NCI-H446 treated with DMSO at 0.1 percent for 48 hours (cell line): Measurements from ENCODE around the gene KCNH3.

ENCODE experiments used
- DNase-seq: peaks from one replicate; lab custom pipeline; 2025; lab: John Stamatoyannopoulos, UW

KCNH3 gene

DNA sequence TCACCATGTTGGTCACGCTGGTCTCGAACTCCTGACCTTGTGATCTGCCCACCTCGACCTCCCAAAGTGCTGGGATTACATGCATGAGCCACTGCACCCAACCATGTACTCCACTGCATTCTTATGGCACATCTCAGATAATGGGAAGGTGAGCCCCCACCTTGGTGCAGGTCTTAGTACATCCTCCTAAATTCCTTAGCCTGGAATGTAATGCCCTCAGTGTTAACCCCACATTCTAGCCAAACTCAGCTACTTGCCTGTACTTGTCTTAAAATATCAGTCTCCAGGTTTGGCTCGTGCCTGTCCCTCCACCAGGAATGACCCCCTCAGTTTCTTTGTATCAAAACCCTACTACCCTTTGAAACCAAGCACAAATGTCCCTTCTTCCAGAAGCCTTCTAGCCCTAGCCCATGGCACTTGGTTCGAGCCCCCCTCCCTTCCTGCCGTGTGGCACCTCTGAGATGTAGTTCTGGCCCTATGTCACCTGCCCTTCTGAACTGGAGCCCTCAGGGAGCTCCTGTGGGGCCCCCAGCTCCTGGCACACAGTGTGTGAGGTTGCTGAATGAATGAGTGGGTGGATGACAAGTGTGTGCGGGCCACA lies 8.4 kb downstream of the KCNH3 start:
- DNase-seq = no peak

DNA sequence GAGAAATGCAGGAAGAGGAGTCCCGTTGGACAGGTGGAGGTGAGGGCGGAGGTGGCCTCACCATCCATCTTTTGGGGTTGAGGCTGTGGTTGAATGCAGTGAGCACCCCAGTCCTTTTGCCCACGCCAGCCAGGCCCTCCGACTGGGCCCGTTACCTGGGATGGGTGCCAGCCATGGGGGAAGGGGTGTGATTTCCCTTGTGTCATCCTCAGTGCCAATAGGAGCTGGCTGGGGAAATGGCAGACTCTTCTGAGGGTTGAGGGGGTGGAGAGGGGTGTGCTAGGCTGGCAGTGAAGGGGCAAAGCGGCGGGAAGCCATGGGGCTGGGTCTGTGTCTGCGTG lies 9.6 kb downstream of the KCNH3 start:
- no peak for DNase-seq

DNA sequence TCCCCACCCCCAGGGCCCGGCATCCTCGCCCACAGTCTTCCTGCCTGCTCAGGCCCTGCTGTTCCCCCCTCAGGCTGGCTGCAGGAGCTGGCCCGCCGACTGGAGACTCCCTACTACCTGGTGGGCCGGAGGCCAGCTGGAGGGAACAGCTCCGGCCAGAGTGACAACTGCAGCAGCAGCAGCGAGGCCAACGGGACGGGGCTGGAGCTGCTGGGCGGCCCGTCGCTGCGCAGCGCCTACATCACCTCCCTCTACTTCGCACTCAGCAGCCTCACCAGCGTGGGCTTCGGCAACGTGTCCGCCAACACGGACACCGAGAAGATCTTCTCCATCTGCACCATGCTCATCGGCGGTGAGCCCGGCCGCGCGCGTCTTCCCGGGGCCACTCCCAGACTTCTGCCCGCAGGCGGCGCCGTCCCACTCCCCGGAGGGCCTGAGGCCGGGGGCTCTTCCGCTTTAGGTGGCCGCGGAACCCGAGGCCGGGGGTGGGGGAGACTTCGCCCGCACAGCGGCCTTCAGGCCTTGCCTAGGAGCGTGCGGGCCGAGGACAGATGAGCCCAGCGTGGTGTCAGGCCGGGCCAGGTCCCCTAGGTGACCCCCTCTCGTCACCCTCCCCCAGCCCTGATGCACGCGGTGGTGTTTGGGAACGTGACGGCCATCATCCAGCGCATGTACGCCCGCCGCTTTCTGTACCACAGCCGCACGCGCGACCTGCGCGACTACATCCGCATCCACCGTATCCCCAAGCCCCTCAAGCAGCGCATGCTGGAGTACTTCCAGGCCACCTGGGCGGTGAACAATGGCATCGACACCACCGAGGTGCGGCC lies 10.2 kb downstream of the KCNH3 start:
- DNase-seq = no peak

DNA sequence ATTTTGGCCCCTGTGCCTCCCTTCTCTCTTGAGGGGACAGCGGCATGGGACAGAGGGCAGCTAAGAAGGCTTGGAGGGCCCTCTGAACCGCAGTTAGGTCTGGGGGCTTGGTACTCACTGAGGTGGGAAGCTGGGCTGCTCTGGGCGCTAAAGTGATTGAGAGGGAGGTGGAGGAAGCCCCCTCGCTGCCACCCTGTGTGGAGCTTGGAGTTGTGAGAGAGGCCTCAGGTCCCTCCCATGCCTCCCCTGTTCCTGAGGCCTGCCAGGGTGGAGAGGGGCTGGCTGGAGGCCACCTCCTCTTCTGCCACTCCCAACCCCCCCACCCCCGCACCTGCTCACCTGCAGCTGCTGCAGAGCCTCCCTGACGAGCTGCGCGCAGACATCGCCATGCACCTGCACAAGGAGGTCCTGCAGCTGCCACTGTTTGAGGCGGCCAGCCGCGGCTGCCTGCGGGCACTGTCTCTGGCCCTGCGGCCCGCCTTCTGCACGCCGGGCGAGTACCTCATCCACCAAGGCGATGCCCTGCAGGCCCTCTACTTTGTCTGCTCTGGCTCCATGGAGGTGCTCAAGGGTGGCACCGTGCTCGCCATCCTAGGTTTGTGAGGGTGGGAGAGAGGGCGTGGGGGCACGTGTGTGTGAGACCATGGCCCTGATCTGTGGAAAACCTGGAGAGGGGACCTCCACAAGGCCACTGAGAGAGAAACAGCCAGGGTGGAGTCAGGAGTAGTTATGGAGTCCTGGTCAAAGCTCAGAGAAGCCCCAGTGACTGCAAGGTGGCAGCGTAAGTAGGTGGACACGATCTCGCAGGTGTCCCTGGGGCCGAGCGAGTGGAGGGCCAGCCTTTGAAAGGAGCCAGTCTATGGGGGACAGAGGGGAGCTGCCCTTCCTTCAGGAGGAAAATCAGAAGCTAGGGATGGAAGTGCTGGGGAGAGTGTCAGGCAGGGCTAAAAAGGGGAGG lies 11.2 kb downstream of the KCNH3 start:
- DNase-seq = no peak

DNA sequence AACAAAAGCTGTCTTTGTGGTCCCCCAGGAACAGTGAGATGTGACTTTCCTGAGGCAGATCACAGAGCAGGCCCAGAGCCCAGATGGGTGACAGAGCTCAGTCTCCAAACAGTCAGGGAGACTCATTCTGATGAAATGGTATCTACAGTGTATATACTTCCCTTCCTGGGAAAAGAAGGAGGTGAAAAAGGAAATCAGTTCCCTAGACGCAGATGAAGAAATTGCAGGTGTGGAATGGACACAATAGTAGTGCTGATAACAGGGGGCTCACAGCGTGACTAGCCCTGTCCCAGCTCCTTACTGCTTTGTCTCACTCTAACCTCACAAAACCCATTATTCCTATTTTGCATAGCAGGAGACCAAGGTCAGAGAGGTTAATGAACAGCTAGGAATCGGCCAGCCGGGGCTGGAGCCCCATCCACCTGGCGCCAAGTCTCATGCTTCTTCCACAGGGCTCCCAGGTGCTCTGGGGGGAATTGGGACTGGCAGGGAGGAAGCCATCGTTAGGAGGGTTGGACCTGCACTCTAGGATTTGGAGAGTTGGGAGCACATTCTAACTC lies 11.9 kb downstream of the KCNH3 start:
- DNase-seq = no peak

DNA sequence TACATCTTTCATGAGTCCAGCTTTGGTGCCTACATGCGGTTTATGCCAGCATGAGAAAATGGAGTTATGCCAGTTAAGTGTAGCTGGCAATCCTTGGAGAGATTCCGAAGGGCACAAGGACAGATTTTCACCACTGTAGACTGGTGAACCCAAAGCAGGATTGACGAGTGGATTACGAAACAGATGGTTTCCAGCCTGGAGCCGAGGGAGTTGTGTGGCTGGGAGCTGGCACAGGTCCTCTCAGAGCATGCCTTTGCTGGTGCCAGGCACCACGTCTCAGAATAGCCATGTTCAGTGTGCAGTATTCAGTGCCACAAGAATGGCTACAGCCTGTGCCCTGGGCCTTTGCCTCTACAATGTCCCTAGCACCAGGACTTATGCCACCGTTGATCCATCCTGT lies 13.2 kb downstream of the KCNH3 start:
- no peak for DNase-seq

DNA sequence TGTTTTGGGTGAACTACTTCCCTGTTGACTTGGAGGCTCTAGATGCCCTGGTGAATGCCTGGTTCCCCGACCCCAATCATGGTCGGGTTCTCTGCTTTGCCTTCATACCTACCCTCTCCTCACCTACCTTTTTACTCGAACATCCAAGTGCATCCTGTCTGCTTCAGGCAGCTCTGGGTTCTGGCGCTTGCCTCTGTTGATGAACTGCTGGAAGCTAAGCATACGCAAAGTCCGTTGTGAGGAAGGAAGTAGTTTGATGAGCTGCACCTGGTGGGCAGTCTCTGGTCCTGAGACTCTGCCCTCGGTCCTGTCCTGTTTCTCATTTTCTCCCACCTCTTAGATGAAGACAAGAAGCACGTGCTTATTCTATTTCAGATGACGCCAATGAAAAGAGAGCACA lies 13.6 kb downstream of the KCNH3 start:
- no peak for DNase-seq

DNA sequence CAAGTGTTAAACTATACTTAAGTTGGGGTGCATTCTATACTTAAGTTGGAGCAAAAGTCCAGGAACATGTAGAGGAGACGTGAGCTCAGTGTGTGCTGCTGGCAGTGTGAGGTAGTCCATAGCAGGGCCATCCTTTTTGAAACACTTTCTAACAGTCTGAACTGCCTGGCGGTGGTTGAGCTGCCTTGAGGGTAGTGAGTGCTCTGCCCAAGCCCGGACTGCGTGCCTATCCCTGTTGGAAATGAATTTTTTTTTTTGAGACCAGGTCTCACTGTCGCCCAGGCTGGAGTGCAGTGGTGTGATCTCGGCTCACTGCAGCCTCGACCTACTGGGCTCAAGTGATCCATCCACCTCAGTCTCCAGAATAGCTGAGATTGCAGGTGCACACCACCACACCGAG lies 14.1 kb downstream of the KCNH3 start:
- DNase-seq = no peak

DNA sequence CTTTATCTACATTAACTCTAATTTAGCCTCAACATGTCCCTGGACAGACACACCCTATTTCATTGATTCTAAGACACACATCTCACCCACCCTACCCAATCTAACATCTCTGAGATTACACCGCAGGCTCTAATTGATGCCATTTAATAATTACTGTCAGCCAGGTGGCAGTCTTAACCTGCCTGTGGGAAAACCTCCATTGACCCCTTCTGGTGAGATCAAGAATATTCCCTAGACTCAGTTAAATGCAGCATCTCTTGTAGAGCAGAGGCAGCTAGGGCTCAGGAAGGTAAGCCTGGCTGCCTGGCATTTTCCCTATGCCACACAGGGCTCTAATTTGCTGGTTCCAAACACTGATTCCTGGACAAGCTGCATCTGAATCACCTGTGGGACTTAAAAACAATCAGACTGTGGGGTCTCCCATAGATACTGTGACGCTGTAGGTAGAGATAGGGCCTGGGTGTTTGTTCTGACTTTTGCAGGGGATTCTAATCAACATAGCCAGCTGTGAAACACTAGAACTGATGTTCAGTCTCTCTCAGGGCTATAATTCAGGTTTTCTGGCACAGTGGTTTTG lies 14.8 kb downstream of the KCNH3 start:
- no peak for DNase-seq

DNA sequence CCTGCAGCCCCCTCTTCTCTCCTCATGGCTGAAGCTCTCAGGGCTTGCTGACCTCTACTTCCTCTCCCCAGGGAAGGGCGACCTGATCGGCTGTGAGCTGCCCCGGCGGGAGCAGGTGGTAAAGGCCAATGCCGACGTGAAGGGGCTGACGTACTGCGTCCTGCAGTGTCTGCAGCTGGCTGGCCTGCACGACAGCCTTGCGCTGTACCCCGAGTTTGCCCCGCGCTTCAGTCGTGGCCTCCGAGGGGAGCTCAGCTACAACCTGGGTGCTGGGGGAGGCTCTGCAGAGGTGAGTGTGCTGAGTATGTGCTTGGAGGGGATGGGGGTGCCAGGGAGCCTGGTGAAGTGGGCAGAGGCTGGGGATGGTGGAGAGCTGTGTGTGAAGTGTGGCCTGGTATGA lies 15.4 kb downstream of the KCNH3 start:
- no peak for DNase-seq

DNA sequence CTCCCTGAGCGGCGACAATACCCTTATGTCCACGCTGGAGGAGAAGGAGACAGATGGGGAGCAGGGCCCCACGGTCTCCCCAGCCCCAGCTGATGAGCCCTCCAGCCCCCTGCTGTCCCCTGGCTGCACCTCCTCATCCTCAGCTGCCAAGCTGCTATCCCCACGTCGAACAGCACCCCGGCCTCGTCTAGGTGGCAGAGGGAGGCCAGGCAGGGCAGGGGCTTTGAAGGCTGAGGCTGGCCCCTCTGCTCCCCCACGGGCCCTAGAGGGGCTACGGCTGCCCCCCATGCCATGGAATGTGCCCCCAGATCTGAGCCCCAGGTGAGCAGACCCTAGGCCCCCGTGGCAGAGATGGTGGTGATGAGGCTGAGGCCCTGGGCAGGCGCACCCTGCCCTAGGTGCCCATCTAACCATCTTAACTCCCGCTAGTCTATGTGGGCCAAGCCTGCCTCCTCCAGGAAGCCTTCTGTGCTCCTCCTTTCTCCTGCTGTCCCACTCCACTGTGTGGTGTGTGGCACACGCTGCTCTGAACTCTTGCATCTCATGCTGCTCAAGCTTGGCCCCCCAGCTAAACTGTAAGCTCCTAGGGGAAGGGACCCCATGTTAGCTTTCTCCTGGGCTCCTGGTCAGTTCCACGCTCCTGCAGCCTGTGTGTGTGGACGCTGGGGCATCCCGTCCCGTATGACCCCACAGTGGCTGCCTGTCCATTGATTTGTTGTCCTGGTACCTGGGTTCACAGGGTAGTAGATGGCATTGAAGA lies 17.0 kb downstream of the KCNH3 start:
- DNase-seq = no peak

DNA sequence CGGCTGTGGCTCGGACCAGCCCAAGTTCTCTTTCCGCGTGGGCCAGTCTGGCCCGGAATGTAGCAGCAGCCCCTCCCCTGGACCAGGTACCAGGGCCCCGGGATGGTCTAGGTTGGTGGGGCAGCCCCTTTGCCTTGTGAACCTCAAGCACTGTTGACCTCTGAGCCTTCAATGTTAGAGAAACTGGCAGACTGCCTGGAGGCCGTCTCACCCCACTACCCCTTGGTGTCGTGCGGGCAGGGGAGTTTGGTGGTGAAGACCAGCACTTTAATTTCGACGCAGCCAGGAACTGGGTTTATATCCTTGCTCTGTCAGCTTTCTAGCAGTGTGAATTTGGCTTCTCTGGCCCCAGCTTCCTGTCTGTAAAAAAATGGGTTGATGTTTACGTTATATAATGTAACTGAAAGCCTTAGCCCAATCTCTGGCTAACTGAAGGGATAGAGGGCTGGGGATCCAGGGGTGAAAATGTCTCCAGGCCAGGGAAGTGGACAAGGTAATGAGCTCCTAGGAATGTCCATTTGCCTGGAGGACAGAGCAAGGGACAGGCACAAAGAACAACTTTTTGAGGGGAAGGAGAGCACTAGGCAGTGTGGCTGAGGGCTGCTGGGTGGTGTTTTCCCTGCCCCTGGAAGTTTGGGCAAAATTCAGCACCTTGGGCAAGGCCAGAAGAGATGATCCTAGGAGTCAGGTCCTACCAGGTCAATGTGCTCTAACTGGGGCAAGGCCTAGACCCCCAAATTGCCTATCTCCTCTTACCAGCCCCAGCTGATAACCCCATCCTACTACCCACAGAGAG lies 17.8 kb downstream of the KCNH3 start:
- no peak for DNase-seq

DNA sequence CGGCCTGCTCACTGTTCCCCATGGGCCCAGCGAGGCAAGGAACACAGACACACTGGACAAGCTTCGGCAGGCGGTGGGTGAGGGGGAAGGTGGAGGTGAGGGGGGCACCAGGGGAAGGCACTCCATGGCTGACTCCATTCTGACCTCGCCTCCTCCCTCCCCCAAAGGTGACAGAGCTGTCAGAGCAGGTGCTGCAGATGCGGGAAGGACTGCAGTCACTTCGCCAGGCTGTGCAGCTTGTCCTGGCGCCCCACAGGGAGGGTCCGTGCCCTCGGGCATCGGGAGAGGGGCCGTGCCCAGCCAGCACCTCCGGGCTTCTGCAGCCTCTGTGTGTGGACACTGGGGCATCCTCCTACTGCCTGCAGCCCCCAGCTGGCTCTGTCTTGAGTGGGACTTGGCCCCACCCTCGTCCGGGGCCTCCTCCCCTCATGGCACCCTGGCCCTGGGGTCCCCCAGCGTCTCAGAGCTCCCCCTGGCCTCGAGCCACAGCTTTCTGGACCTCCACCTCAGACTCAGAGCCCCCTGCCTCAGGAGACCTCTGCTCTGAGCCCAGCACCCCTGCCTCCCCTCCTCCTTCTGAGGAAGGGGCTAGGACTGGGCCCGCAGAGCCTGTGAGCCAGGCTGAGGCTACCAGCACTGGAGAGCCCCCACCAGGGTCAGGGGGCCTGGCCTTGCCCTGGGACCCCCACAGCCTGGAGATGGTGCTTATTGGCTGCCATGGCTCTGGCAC lies 18.5 kb downstream of the KCNH3 start:
- no peak for DNase-seq

DNA sequence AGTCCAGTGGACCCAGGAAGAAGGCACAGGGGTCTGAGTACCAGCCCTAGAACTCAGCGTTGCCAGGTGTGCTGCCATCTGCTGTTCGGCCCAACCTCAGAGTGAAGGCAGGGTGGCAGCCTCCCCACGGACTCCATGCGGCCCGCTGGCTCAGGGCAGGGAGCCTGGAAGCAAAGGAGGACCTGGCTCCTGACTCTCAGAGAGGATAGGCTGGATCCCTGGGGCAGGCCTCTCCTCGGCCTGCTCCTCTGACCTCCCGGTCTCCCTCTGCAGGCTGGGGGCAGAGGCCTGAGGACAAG lies 19.0 kb downstream of the KCNH3 start:
- no peak for DNase-seq

DNA sequence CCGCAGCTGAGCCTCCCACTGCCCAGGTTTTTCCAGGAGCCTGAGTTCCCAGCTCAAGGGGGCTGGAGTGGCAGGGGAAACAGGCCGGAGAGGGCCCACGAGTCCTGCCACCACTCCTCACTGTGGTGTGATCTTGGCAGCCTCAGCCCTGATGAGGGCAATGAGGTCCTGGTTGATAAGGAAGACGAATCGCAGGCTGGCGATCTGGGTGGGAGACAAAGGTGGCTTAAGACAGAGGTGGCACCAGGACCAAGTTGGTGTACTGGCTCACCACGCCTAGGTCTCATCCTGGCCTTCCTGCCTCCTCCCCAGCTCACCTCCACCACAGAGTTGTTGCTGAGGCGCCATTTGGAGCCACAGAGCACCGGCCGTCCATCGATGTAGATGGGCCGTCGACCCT lies 19.7 kb downstream of the KCNH3 start:
- no peak for DNase-seq

DNA sequence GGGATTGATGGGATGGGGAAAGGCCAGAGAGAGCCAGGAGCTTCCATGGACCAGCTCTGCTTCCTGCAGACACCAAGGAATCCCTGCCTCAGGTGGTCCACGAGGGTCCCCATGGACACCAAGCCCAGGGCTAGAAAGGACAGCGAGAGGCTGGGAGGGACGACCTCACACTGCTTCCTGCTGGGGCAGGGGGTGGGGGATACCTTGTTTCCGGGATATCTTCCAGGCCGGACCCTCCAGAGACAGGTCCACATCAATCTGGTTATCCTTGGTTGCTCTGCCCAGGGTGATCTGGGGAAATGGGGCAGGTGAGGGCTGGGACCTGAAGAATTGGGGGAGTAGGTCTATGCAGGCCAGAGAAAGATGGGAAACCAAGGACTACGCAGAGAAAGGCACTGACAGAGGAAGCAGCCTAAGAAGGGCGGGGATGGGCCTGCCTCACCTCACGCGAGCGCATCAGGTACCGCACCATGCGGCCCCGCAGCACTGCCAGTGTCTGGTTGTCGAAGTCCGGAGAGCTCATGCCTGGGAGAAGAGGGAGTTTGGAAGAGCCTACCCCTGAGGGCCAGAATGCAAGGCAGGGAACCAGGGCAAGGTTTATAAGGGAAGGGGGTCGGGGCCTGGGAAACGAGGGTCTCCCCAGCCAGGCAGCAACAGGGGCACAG lies 20.3 kb downstream of the KCNH3 start:
- no peak for DNase-seq

DNA sequence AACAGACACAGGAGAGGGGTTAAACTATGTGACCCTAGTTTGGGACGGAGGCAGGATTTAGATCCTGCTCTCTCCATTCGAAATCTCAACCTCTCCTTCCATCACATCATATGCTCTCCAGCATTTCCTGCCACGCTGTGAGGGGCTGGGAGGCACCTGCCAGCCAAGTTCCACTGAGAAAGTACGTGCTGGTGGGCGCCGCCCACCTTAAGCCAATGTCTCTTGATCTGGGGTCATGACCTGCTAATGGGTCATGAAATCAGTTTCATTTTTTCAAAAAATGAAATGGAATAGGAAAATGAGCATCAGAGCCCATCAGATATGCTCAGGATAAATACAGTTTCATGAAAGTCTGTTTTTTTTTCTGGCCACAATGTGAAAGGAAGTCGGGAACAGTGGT lies 21.9 kb downstream of the KCNH3 start:
- DNase-seq = no peak

DNA sequence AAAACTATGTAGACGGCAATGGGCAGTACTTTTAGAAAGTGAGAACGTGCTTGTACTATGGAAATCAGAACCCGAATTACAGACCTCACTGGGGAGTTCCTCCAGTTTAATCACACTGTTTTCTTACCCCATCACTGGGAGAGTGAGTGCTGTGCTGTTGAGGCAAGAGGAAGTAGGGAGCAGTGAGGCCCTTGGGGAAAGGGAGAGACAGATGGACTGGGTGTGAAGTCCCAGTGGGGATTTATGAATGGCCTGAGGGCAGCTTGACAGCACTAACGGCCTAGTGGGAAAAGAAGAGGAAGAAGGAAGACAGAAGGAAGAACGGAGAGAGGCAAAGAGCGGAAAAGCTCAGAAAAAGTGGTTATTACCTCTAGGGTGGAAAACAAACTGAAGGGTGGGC lies 23.4 kb downstream of the KCNH3 start:
- no peak for DNase-seq

DNA sequence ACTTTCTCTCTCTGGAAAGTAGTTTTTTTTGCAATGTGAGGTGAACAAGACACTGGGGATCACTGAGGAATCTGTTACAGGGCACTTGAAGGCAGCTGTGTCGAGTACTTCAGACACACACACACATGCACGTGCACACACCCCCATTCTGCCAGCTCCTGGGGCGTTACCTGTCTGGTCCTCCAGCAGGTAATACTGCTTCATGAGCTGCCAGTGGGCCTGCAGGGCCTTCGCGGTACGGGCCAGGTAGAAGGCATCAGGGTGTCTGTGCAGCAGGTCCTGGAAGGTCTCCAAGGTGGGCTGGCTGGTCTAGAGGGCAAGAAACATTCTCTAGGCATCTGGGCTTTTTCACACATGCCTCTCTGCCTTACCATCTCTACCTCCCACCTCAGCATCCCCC lies 24.0 kb downstream of the KCNH3 start:
- DNase-seq = no peak
